Esophagus squamous epithelium (tissue), 4 donors: Measurements from ENCODE around the gene PLD2.

Experiments used
- POLR2A ChIP-seq, 4 donors: fragments of 450-650 bp; IDR thresholded peaks; one replicate each; pipeline ENCODE4 v1.6.1; 2017; ENCODE audit warnings: antibody characterized with exemption in 4 of 4, mild to moderate bottlenecking in 4 of 4, moderate library complexity in 3 of 4
- TF ChIP-seq, protein P1 (sequence below), 6 experiments: fragments of 450-650 bp in 4 of 6; fragments of 200-600 bp in 2 of 6; sonication (generic) in 2 of 6; IDR thresholded peaks; one replicate each; pipeline ENCODE4 v1.5.1; 2016 to 2019; ENCODE audit warnings: antibody characterized with exemption in 6 of 6, mild to moderate bottlenecking in 4 of 6, moderate library complexity in 4 of 6

DNA sequence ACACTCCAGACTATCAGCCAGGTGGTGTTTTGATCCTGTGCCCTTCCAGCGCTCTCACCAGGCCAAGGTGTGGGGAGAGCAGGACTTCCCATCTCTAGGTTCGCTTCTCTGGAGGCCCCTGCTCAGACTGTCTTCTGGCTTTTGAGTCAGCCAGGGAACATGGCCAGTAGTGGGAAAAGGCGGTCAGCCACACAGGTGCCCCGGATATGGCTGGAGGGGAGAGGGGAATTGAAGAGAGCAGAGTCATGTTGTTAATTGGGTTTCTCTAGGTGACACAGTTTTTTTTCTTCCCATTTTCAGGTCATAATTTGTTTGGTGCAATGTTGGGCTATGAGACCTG lies 27.7 kb downstream of the PLD2 start:
- TF ChIP-seq, protein P1, sequence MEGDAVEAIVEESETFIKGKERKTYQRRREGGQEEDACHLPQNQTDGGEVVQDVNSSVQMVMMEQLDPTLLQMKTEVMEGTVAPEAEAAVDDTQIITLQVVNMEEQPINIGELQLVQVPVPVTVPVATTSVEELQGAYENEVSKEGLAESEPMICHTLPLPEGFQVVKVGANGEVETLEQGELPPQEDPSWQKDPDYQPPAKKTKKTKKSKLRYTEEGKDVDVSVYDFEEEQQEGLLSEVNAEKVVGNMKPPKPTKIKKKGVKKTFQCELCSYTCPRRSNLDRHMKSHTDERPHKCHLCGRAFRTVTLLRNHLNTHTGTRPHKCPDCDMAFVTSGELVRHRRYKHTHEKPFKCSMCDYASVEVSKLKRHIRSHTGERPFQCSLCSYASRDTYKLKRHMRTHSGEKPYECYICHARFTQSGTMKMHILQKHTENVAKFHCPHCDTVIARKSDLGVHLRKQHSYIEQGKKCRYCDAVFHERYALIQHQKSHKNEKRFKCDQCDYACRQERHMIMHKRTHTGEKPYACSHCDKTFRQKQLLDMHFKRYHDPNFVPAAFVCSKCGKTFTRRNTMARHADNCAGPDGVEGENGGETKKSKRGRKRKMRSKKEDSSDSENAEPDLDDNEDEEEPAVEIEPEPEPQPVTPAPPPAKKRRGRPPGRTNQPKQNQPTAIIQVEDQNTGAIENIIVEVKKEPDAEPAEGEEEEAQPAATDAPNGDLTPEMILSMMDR (IDR thresholded peaks at IDR 0.05): no peak
- no peak for TF ChIP-seq POLR2A (IDR thresholded peaks at IDR 0.05)
